ENCODE measurements around the gene PTGES3.

GRCh38 chr12:56636675-56637540 lies 51.2 kb downstream of the PTGES3 start:
- TF ChIP-seq CTCF (IDR thresholded peaks at IDR 0.05) (peak in 5 of 6 experiments; percentile 9 to 69 (median 65)), POLR2A (IDR thresholded peaks at IDR 0.05) (peak in 1 of 2 donors; percentile 66)
